Adipose tissue (tissue), 3 donors: Measurements from ENCODE around the gene DNAJC19. TPM values are rescaled to one million over a fixed set of nuclear protein-coding genes. Genes with fewer than 3 reads are reported as not detected.

Experiments used
- H3K27ac ChIP-seq: one replicate; pipeline ENCODE4 v1.5.1; 2013; ENCODE audit warnings: low read depth, low read length
- WGBS, 3 donors: extraction: QIAGEN DNeasy Blood & Tissue Kit; methylation state at CpG; one replicate each; pipeline ENCODE4 v1.1.7; 2013; 5-methylcytosine and 5-hydroxymethylcytosine counted together
- polyA plus RNA-seq, 3 donors: library from polyadenylated mRNA; stranded (reverse); fragments of 200-250 nt; gene quantifications; one replicate each; pipeline ENCODE4 v1.2.3, GENCODE V29; 2013
- donor health status: healthy with polysubstance abuse.
- donor health status: Bipolar disorder and iron deficiency.
- donor health status: healthy.

The DNAJC19 gene
- polyA plus RNA-seq, 3 donors = 29.1 to 59.2 (median 33.8) TPM

- 59 to 98% (median 67%) methylated on average over 2 of the region's 2 CpGs for WGBS, 3 donors
- no peak overlapping the region for H3K27ac ChIP-seq
Measured at GRCh38 chr3:180973543-180973942, 16.0 kb downstream of the DNAJC19 start.

- no peak overlapping the region for H3K27ac ChIP-seq
- WGBS, 3 donors = 96 to 98% (median 98%) methylated on average over 6 of the region's 6 CpGs
Measured at GRCh38 chr3:180970931-180971330, 18.6 kb downstream of the DNAJC19 start.

DNA sequence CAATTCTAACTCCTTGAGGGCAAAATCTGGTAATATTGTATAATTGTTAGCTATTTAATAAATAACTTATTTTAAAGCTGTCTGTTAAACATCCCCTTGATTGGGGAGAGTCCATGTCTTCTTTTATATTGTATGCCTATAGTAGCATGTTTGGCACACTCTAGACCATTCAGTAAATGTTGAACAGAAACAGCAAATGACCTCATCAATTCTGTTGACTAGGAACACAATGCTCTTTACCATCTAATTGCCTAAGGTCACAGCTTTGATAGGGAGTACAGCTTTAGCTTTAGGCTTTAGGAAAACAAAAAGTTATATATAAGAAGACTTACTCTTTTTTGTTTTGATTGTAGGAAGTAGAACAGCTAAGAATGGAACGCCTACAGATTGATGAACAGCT lies 27.0 kb downstream of the DNAJC19 start:
- 90 to 96% (median 96%) methylated on average over 1 of the region's 1 CpG for WGBS, 3 donors
- no peak overlapping the region for H3K27ac ChIP-seq

- WGBS, 3 donors = 90 to 100% (median 95%) methylated on average over 1 of the region's 1 CpG
- H3K27ac ChIP-seq = no peak overlapping the region
Measured at GRCh38 chr3:180961552-180961951, 28.0 kb downstream of the DNAJC19 start.

DNA sequence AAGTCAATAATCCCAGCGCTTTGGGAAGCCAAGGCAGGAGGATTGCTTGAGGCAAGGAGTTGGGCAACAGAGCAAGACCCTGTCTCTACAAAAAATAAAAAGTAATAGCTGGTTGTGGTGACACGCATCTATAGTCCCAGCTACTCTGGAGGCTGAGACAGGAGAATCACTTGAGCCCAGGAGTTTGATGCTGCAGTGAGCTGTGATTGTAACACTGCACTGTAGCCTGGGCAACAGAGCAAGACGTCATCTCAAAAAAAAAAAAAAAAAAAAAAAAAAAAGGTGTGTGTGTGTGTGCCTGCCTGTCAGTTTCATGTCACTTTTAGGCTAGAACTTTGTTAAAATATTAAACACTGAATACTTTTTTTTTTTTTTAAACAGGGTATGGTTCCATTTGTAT lies 28.4 kb downstream of the DNAJC19 start:
- H3K27ac ChIP-seq = no peak overlapping the region
- 78 to 92% (median 89%) methylated on average over 3 of the region's 3 CpGs for WGBS, 3 donors

- no peak overlapping the region for H3K27ac ChIP-seq
- WGBS, 3 donors = 86 to 98% (median 95%) methylated on average over 1 of the region's 1 CpG
Measured at GRCh38 chr3:180959691-180960090, 29.8 kb downstream of the DNAJC19 start.

- 76 to 93% (median 89%) methylated on average over 4 of the region's 4 CpGs for WGBS, 3 donors
- no peak overlapping the region for H3K27ac ChIP-seq
Measured at GRCh38 chr3:180947761-180948390, 41.7 kb downstream of the DNAJC19 start.

DNA sequence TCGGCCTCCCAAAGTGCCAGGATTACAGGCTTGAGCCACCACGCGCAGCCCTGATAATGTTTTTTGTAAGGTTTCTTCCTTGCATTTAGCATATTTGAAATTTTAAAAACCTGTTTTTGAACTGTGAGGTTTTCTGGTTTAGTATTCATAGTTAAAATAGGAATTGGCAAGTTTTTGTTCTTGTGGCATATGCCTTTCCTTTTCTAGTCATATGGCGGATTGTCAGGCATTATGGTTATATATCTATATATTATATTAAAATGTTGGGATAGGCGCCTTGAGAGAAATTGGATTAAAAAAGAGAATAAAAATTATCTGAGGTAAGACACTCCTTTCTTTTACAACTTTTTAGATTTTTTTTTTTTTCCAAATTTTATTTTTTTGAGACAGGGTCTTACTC lies 48.7 kb downstream of the DNAJC19 start:
- WGBS, 3 donors = 97 to 98% (median 97%) methylated on average over 5 of the region's 5 CpGs
- H3K27ac ChIP-seq = no peak overlapping the region

DNA sequence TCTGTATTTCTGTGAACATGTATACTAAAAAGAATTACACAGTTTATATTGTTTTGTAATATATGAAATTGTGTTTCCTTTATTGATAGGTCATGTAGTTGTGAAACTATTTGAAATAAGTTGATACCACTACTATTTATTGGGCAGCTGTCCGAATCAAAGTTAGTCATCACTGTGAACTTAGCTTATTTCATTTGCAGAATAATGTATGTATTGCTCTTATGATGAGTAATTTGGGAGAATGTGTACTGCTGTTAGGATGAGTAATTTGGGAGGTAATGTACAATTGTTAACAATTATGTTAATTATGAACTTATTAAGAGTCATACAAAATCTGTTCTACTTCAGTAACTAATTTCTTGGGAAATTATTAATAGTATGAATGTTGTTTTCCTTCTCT lies 54.9 kb downstream of the DNAJC19 start:
- no peak overlapping the region for H3K27ac ChIP-seq
- 93 to 94% (median 94%) methylated on average over 1 of the region's 1 CpG for WGBS, 3 donors

Other genes with a start within 250 kb of the DNAJC19 start
- gene FXR1, start 77.1 kb downstream of the DNAJC19 start, polyA plus RNA-seq = 10 to 100 TPM; 51.5 to 74.0 (median 66.4) TPM